Rectal smooth muscle tissue (tissue), 1 donor: ENCODE results near the gene CLTA.
"Not testable (repeated sequence)": the region's sequence is repeated elsewhere in the genome, so short reads cannot be mapped to it uniquely, and the experiment has no call there.

Experiments used
- H3K27ac ChIP-seq: one replicate; pipeline ENCODE4 v1.7.0; 2013; ENCODE audit warnings: low read depth, low read length, inconsistent platforms
- H3K27me3 ChIP-seq: one replicate; pipeline ENCODE4 v1.7.0; 2013; ENCODE audit warnings: low read length; ENCODE audit not compliant: control insufficient read depth, insufficient read depth
- H3K36me3 ChIP-seq: one replicate; pipeline ENCODE4 v1.7.0; 2013; ENCODE audit warnings: low read length; ENCODE audit not compliant: control insufficient read depth, insufficient read depth
- H3K4me1 ChIP-seq: one replicate; pipeline ENCODE4 v1.7.0; 2013; ENCODE audit warnings: low read length; ENCODE audit not compliant: control insufficient read depth, insufficient read depth
- H3K4me3 ChIP-seq: one replicate; pipeline ENCODE4 v1.7.0; 2013; ENCODE audit warnings: low read length
- H3K9ac ChIP-seq: one replicate; pipeline ENCODE4 v1.7.0; 2013; ENCODE audit warnings: low read length

The CLTA gene

DNA sequence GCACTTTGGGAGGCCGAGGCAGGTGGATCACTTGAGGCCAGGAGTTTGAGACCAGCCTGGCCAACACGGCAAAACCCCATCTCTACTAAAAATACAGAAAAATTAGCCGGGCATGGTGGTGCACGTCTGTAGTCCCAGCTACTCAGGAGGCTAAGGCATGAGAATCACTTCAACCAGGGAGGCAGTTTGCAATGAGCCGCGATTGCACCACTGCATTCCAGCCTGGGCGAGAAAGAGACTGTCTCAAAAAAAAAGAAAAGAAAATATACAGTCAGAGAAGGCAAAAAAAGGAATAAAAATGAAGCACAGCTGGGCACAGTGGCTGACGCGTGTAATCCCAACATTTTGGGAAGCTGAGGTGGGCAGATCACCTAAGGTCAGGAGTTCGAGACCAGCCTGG is 14.2 kb upstream of the CLTA start:
- H3K27me3 ChIP-seq, H3K4me1 ChIP-seq, H3K4me3 ChIP-seq, H3K36me3 ChIP-seq, H3K27ac ChIP-seq, H3K9ac ChIP-seq: not testable (repeated sequence)

DNA sequence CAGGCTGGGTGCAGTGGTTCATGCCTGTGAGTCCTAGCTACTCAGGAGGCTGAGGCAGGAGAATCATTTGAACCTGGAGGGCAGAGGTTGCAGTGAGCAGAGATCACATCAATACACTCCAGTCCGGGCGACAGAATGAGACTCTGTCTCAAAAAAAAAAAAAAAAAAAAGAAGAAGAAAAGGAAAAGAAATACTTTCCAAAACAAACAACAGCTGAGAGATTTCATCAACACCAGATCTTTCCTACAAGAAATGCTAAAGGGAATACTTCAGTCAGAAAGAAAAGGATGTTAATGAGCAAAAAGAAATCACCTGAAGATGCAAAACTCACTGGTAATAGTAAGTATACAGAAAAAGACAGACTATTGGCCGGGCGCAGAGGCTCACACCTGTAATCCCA is 13.2 kb upstream of the CLTA start:
- Histone ChIP-seq H3K4me3 (no peak overlapping the region), H3K27me3 (no peaks in the 10 kb centered on the region), H3K36me3 (no peaks in the 10 kb centered on the region), H3K4me1 (no peaks in the 10 kb centered on the region), H3K9ac (no peak overlapping the region), H3K27ac (no peak overlapping the region)

DNA sequence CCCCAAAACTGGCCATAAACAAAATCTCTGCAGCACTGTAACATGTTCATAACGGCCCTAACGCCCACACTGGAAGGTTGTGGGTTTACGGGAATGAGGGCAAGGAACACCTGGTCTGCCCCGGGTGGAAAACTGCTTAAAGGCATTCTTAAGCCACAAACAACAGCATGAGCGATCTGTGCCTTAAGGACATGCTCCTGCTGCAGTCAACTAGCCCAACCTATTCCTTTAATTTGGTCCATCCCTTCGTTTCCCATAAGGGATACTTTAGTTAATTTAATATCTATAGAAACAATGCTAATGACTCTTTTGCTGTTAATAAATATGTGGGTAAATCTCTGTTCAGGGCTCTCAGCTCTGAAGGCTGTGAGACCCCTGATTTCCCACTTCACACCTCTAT is 10.5 kb upstream of the CLTA start:
- not testable (repeated sequence) for H3K4me3 ChIP-seq, H3K9ac ChIP-seq, H3K27me3 ChIP-seq, H3K27ac ChIP-seq, H3K36me3 ChIP-seq, H3K4me1 ChIP-seq

DNA sequence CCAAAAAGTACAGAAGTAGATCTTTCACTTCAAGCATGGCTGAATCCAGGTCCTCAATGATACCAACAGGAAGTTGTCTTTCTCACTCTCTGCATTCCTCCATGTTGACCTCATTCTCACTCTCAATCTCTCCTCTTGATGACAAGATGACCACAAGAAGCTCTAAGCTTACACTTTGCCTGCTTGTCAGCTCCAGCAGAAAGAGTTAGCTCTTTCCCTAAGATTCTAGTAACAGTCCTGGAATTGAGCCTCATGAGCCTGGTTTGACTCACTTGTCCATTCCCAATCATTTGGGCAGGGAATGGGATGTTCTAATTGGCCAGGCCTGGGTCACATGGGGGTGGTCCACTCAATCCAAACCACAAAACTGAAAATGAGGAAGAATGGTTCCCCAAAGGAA is 3.3 kb upstream of the CLTA start:
- Histone ChIP-seq H3K9ac (no peak overlapping the region), H3K4me1 (peaks cover 12% of the 10 kb centered on the region), H3K4me3 (no peak overlapping the region), H3K36me3 (no peaks in the 10 kb centered on the region), H3K27ac (no peak overlapping the region), H3K27me3 (no peaks in the 10 kb centered on the region)

DNA sequence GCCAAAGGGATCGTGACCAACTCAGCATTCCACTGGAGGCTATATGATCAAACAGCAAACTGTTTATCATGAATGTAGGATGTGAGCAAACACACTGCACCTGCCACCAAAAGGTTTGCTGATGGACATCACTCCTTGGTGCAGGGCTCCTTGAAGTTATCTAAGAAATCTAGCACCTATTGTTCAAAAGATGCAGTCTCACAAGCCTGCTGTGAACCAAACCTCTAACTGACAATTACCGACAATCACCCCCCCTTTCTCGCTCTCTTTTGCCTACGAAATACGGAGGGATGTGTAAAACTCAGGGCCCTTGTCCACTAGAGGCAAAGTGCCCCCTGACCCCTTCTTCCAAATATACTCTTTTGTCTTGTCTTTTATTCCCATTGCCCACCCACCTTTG is 2.5 kb upstream of the CLTA start:
- Histone ChIP-seq H3K9ac (no peak overlapping the region), H3K4me1 (peaks cover 19% of the 10 kb centered on the region)

DNA sequence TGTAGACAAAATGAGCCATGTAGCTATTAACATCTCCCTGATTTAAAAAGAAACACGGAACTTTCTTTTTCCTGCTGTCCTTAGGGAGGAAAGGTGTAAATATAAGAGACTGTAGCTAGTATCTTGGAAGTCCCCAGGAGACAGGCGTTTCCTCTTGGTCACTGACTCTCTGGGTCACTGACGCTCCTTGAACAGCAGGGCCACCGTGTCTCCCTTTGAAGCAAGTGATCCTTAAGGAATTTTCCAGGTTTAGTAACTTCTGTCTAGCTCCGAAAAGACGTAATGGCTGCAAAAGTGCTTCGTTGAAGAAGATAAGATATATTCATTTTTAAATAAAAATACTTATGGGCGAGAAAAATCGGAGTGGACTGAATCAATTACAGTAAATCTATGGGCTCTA is 745 bp upstream of the CLTA start:
- H3K27me3 ChIP-seq: no peaks in the 10 kb centered on the region
- peak overlapping the region; percentile 92 for H3K27ac ChIP-seq
- H3K9ac ChIP-seq: no peak overlapping the region
- peaks cover 26% of the 10 kb centered on the region for H3K4me1 ChIP-seq
- H3K36me3 ChIP-seq: no peaks in the 10 kb centered on the region
- H3K4me3 ChIP-seq: peak overlapping the region; percentile 93

More for the DNA sequence above, 2.5 kb upstream of the CLTA start:
- no peak overlapping the region for H3K27ac ChIP-seq
- no peak overlapping the region for H3K4me3 ChIP-seq
- H3K36me3 ChIP-seq: no peaks in the 10 kb centered on the region
- H3K27me3 ChIP-seq: no peaks in the 10 kb centered on the region

DNA sequence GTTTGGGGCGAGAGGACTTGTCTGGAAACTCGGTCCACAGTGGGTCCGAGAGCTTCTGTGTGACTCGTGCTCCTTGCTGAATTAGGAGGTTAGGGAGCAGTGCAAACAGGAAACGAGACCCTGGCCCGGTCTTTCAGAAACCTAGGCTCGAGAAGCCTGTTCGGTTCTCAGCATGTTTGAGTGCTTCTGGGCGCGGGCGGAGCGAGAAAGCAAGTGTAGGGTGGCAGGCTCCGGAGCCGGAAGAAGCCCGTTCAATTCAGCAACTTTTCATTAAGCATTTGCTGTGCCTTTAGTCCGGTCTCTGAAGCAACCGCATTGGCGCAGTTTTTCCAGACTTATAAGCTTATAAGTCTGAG is 547 bp downstream of the CLTA start:
- H3K4me3 ChIP-seq: peak overlapping the region; percentile 91
- H3K27ac ChIP-seq: peak overlapping the region; percentile 89
- H3K4me1 ChIP-seq: peaks cover 26% of the 10 kb centered on the region
- no peaks in the 10 kb centered on the region for H3K27me3 ChIP-seq
- no peaks in the 10 kb centered on the region for H3K36me3 ChIP-seq
- H3K9ac ChIP-seq: peak overlapping the region; percentile 76

DNA sequence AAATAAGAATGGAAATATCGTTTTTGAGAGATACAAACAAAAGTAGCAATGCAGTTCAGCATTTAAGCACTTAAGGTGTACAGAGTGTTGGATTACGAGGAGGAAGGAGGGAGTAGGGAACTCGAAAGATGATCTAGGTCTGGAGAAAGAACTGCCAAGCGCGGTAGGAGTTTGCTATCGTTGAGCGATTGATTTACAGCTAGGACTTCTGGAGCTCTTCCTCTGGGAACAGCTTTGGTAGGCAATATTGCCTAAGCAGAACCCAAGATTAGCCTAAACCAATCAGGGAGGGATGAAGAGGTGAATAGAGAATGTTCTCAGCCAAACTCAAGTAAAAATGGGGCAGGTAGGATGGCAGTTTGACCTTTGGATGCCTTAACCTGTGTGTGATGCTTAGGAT is 965 bp downstream of the CLTA start:
- Histone ChIP-seq H3K27ac (no peak overlapping the region), H3K9ac (peak overlapping the region; percentile 76), H3K4me3 (peak overlapping the region; percentile 91), H3K36me3 (no peaks in the 10 kb centered on the region), H3K27me3 (no peaks in the 10 kb centered on the region), H3K4me1 (peaks cover 26% of the 10 kb centered on the region)

DNA sequence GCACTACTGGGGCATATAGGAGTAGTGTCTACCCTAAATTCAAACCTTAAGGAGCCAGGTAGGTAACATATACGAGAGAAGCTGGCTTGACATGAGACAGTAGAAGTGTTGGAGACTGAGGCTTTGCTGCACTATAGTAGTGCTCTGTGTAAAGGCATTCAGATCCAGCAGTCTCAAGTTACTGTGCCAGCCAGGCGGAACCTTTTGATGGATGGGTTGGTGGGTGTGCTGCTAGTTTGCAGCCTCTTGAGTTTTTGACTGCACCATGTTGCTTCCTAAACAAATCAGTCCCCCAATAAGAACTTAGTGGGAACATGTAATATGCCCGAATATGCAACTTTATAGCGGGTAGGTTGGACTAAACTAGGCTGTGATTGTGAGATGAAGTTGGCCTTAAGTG is 1.5 kb downstream of the CLTA start:
- no peak overlapping the region for H3K9ac ChIP-seq
- H3K27ac ChIP-seq: no peak overlapping the region
- peaks cover 26% of the 10 kb centered on the region for H3K4me1 ChIP-seq

DNA sequence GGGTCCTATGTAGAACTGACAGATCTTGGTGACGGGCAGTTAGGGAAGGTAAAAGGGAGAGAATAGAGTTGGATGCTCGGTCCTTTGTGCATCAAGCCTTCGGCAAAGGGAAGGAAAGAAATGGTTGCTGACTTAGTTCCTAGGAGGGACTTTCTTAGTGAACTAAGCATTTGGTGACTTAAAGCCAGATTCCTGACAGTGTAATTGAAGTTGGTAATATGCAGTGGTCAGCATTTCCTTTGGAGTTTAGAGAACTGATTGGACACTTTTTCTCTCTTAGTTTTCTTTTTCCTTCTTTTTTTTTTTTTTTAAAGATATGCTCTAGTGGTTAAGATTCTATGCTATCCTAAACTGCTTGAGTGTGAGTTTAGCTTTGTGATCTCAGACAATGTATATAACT is 2.3 kb downstream of the CLTA start:
- H3K4me1 ChIP-seq: peaks cover 26% of the 10 kb centered on the region
- peak overlapping the region; percentile 23 for H3K4me3 ChIP-seq
- H3K9ac ChIP-seq: no peak overlapping the region

More for the DNA sequence above, 1.5 kb downstream of the CLTA start:
- H3K36me3 ChIP-seq: no peaks in the 10 kb centered on the region
- no peaks in the 10 kb centered on the region for H3K27me3 ChIP-seq
- H3K4me3 ChIP-seq: peak overlapping the region; percentile 91

DNA sequence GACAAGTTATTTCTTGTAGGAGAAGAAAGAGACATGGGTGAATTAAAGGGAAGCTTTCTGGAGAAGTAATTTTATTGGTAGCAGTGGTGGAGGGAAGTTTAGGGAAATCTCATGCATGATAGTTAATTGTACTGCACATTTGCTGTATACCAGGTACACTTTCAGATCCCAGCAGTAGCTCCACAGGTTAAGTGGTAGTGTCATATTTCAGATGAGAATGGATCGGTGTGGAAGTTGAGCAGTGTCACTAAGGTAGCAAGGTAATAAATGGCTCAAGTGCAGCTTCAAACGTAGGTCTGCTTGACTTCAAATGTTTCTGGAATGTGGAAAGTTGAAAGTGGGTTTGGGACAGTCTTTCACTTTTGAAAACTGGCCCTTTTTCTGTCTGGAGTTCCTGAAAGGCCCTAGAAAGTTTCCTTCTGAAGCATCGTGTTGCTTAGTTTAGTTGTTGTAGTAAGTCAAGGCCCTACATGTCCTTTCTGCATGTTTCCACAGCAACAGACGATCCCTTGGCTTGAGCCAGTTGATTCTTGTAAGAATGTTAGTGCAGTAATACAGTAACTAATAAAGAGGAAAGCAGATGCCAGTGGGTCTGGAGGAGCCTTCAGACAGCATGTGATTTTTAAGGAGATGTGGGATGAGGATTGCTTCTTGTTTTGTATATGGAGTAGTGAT is 3.7 kb downstream of the CLTA start:
- Histone ChIP-seq H3K9ac (no peak overlapping the region), H3K27me3 (no peaks in the 10 kb centered on the region), H3K4me1 (peaks cover 26% of the 10 kb centered on the region), H3K36me3 (peaks cover 5% of the 10 kb centered on the region), H3K4me3 (no peak overlapping the region), H3K27ac (no peak overlapping the region)

More for the DNA sequence above, 2.3 kb downstream of the CLTA start:
- no peaks in the 10 kb centered on the region for H3K27me3 ChIP-seq
- no peaks in the 10 kb centered on the region for H3K36me3 ChIP-seq
- H3K27ac ChIP-seq: no peak overlapping the region

DNA sequence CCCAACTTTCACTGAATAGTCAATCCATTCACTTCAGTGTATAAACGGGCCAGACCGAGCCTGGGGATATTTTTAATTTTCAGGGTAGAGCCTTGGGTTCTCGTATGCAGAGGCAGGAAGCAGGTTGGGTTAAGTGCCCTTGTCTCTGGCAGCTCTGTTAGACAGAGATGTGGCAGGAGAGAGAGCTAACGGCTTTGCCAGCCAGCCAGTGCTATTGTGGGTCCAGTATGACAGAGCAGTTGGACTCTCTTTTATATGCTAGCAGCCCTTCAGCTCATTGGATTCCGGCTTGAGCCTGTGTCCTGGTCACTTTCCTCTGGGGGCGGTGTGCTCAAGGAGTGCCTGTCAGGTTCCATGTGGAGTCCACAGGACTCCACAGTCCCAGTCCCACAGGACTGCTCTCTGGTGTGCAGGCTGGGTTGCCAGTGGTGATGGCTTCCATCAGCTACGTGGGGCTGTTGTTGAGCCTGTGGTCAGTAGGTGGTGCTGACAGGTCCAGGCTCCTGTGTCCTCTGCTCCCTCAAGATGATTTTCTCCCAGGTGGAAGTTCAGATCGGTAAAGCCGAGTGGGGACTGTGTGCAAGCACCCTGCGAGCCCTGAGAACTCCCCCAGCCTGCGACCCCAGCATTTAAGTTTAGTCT is 14.3 kb downstream of the CLTA start:
- H3K4me3 ChIP-seq: no peak overlapping the region
- H3K36me3 ChIP-seq: peaks cover 72% of the 10 kb centered on the region
- no peaks in the 10 kb centered on the region for H3K27me3 ChIP-seq
- no peak overlapping the region for H3K27ac ChIP-seq
- H3K9ac ChIP-seq: no peak overlapping the region
- no peaks in the 10 kb centered on the region for H3K4me1 ChIP-seq

DNA sequence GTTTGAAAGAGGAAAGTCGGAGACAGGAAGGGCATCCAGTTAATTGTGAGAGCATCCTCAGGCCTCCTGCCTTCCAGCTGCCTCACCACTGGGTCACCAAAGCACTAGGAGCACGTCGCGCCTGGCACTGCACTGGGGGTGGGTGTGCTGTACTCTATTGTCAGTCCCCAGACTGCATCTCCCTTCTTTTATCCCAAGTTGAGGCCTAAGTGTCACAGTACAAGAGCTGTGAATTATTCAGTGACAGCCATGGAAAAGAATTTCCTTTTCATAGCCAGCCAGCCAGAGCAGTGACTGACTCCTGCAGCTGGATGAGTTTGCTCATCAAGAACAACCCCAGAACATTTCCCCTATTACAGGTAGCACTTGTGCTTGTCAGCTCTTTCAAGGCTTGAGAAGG is 16.3 kb downstream of the CLTA start:
- Histone ChIP-seq H3K36me3 (peaks cover 69% of the 10 kb centered on the region), H3K27me3 (no peaks in the 10 kb centered on the region), H3K4me3 (no peak overlapping the region), H3K4me1 (no peaks in the 10 kb centered on the region), H3K9ac (no peak overlapping the region), H3K27ac (no peak overlapping the region)
